ENCODE results near the gene ZCCHC17.

DNA sequence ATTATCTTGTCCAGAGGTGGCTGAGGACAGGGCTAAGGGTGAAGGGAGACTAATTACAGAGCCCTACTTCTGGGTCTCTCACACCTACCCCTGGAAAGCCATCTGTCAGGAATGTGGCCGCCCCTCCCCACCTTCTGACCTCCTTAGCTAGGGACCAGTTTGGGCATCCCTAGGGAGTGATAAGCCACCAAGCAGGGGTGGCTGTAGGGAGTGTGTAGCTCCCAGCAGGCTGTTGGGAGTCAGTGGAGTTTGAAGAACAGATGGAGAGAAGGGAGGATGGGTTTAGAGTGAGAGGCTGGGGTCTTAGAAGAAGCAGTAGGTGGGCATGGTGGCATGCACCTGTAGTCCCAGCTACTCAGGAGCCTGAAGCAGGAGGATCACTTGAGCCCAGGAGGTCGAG lies 115.4 kb downstream of the ZCCHC17 start:
- TF ChIP-seq, protein P1, sequence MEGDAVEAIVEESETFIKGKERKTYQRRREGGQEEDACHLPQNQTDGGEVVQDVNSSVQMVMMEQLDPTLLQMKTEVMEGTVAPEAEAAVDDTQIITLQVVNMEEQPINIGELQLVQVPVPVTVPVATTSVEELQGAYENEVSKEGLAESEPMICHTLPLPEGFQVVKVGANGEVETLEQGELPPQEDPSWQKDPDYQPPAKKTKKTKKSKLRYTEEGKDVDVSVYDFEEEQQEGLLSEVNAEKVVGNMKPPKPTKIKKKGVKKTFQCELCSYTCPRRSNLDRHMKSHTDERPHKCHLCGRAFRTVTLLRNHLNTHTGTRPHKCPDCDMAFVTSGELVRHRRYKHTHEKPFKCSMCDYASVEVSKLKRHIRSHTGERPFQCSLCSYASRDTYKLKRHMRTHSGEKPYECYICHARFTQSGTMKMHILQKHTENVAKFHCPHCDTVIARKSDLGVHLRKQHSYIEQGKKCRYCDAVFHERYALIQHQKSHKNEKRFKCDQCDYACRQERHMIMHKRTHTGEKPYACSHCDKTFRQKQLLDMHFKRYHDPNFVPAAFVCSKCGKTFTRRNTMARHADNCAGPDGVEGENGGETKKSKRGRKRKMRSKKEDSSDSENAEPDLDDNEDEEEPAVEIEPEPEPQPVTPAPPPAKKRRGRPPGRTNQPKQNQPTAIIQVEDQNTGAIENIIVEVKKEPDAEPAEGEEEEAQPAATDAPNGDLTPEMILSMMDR (IDR thresholded peaks at IDR 0.05; ENCODE audit: low read depth, low read length), result no peak
- no peak for TF ChIP-seq POLR2A (IDR thresholded peaks at IDR 0.05; ENCODE audit: extremely low read depth, insufficient read length)
- TF ChIP-seq MYC (IDR thresholded peaks at IDR 0.05; ENCODE audit: low read depth, low read length), result no peak
- TF ChIP-seq, protein P2, sequence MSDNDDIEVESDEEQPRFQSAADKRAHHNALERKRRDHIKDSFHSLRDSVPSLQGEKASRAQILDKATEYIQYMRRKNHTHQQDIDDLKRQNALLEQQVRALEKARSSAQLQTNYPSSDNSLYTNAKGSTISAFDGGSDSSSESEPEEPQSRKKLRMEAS (IDR thresholded peaks at IDR 0.05; ENCODE audit: low read depth, low read length), result no peak

Measured in NB4 (cell line).